ENCODE measurements around the gene ARHGEF28. TPM values are rescaled to one million over a fixed set of nuclear protein-coding genes. Genes with fewer than 3 reads are reported as not detected.

The ARHGEF28 gene
- total RNA-seq, 1 experiment from 2014 or later = 6.1 TPM

DNA sequence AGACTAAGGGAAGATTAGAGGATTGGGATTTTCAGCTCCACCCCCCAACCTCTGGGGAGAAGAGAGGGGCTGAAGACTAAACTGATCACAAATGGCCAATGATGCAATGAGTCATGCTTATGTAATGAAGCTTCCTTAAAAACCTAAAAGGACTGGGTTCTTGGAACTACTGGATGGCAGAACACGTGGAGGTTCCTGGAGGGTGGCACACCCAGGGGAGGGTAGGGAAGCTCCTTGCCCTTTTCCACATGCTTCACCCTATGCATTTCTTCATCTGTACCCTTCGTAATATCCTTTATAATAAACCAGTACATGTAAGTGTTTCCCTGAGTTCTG lies 48.6 kb downstream of the ARHGEF28 start:
- TF ChIP-seq FOSL1 (IDR thresholded peaks at IDR 0.05; ENCODE audit: low read depth) = 0 out of 2 replicates have a peak, but pooled peaks have one; percentile 15
- no peak for TF ChIP-seq POLR2AphosphoS5 (IDR thresholded peaks at IDR 0.05; ENCODE audit: low read depth, low read length)
- RAD21 ChIA-PET (ENCODE audit: low non-redundant PET in 1 of 2, low total read pairs in 2 of 2, uncharacterized antibody in 2 of 2, unreplicated experiment in 2 of 2) = no interaction called here
- Histone ChIP-seq H3K4me2 (ENCODE audit: low read length) (0 out of 2 replicates have a peak overlapping the region, but pooled peaks have one; percentile 13), H3K36me3 (ENCODE audit: control insufficient read depth in 1 of 2, insufficient read depth in 2 of 2, low read length in 2 of 2) (no peaks in the 10 kb centered on the region), H3K9me3 (ENCODE audit: control insufficient read depth in 1 of 2, insufficient read depth in 1 of 2, low read depth in 1 of 2, low read length in 2 of 2) (no peaks in the 10 kb centered on the region), H3K9ac (ENCODE audit: low read length) (no peak overlapping the region), H3K27ac (ENCODE audit: low read depth, low read length) (no peak overlapping the region), H3K4me3 (replicated peaks in 1 of 2; ENCODE audit: low read depth in 1 of 2, low read length in 2 of 2) (no peak overlapping the region), H3K27me3 (ENCODE audit: insufficient read depth, low read length) (no peaks in the 10 kb centered on the region), H3K9me2 (ENCODE audit: insufficient read depth) (no peaks in the 10 kb centered on the region), H3K4me1 (ENCODE audit: control insufficient read depth in 1 of 2, insufficient read depth in 2 of 2, low read length in 2 of 2) (peaks cover 9 to 28% of the 10 kb centered on the region in 2 experiments), H2AFZ (ENCODE audit: low read depth, low read length, poor library complexity, severe bottlenecking) (no peak overlapping the region), H3K79me2 (ENCODE audit: insufficient read depth, low read length) (no peaks in the 10 kb centered on the region), H4K20me1 (ENCODE audit: insufficient read depth) (no peaks in the 10 kb centered on the region)
- DNase-seq (ENCODE audit: low read depth, low spot score) = no peak
- POLR2A ChIA-PET = interaction anchor here (1.1 kb wide), 1 partner anchor 19 kb away, joined by 3 read pairs; no protein-coding TSS in a partner anchor
- 0 out of 2 replicates have a peak, but pooled peaks have one; percentile 22 for ATAC-seq
- CTCF ChIA-PET = no interaction called here
- BruUV-seq (replicated peaks) = no TSS peak
- intact Hi-C loops (cut with micrococcal nuclease) = no loop called here

DNA sequence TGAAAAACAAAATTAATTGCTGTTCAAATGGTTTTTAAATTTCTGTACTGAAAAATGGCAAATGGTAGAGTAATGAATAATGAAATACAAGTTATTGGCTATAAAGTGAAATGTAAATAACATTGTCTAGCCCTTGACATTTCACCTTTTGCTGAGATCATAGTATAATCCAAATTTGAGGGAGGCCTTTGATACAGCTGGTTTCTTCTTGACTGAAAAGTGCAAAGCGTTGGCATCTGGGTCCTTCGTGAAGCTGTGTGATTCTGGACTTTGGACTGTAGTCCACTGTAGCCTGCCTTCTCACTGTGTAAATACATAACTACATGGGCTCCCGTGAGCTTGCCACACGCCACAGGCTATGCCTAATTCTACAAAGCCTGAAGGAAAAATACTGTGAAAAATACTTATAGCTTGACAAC lies 52.3 kb downstream of the ARHGEF28 start:
- no peak overlapping the region for H2AFZ ChIP-seq (ENCODE audit: low read depth, low read length, poor library complexity, severe bottlenecking)
- ChIA-PET POLR2A (no interaction called here), CTCF (interaction anchor here (1.5 kb wide), 1 partner anchor 15 kb away, joined by 5 read pairs; no protein-coding TSS in a partner anchor), RAD21 (ENCODE audit: low non-redundant PET in 1 of 2, low total read pairs in 2 of 2, uncharacterized antibody in 2 of 2, unreplicated experiment in 2 of 2) (no interaction called here)
- H3K27me3 ChIP-seq (ENCODE audit: insufficient read depth, low read length) = no peaks in the 10 kb centered on the region
- peaks cover 9 to 18% of the 10 kb centered on the region in 2 experiments for H3K4me1 ChIP-seq (ENCODE audit: control insufficient read depth in 1 of 2, insufficient read depth in 2 of 2, low read length in 2 of 2)
- BruUV-seq (replicated peaks) = no TSS peak
- H4K20me1 ChIP-seq (ENCODE audit: insufficient read depth) = no peaks in the 10 kb centered on the region
- H3K4me3 ChIP-seq (replicated peaks in 1 of 2; ENCODE audit: low read depth in 1 of 2, low read length in 2 of 2) = no peak overlapping the region
- H3K9me3 ChIP-seq (ENCODE audit: control insufficient read depth in 1 of 2, insufficient read depth in 1 of 2, low read depth in 1 of 2, low read length in 2 of 2) = no peaks in the 10 kb centered on the region
- intact Hi-C loops (cut with micrococcal nuclease) = no loop called here
- DNase-seq (ENCODE audit: low read depth, low spot score) (no peak), ATAC-seq (no peak)
- no peak overlapping the region for H3K27ac ChIP-seq (ENCODE audit: low read depth, low read length)
- no peak overlapping the region for H3K9ac ChIP-seq (ENCODE audit: low read length)
- no peak for TF ChIP-seq EZH2phosphoT487 (IDR thresholded peaks at IDR 0.05; ENCODE audit: borderline replicate concordance)
- TF ChIP-seq POLR2AphosphoS5 (IDR thresholded peaks at IDR 0.05; ENCODE audit: low read depth, low read length) = no peak
- TF ChIP-seq SRF (IDR thresholded peaks at IDR 0.05; ENCODE audit: low read depth) = no peak
- no peak for TF ChIP-seq YY1 (IDR thresholded peaks at IDR 0.05; ENCODE audit: extremely low read depth, insufficient replicate concordance, low read depth, low read length)
- TF ChIP-seq, protein P1, sequence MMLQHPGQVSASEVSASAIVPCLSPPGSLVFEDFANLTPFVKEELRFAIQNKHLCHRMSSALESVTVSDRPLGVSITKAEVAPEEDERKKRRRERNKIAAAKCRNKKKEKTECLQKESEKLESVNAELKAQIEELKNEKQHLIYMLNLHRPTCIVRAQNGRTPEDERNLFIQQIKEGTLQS (IDR thresholded peaks at IDR 0.05) = no peak
- TF ChIP-seq SIN3A (IDR thresholded peaks at IDR 0.05; ENCODE audit: low read depth) = no peak
- TF ChIP-seq ZFX (IDR thresholded peaks at IDR 0.05) = no peak
- TF ChIP-seq JUND (IDR thresholded peaks at IDR 0.05) = no peak
- no peak for TF ChIP-seq ELF1 (IDR thresholded peaks at IDR 0.05; ENCODE audit: borderline replicate concordance, low read depth)
- TF ChIP-seq EGR1 (IDR thresholded peaks at IDR 0.05; ENCODE audit: low read depth) = no peak
- TF ChIP-seq, protein P2, sequence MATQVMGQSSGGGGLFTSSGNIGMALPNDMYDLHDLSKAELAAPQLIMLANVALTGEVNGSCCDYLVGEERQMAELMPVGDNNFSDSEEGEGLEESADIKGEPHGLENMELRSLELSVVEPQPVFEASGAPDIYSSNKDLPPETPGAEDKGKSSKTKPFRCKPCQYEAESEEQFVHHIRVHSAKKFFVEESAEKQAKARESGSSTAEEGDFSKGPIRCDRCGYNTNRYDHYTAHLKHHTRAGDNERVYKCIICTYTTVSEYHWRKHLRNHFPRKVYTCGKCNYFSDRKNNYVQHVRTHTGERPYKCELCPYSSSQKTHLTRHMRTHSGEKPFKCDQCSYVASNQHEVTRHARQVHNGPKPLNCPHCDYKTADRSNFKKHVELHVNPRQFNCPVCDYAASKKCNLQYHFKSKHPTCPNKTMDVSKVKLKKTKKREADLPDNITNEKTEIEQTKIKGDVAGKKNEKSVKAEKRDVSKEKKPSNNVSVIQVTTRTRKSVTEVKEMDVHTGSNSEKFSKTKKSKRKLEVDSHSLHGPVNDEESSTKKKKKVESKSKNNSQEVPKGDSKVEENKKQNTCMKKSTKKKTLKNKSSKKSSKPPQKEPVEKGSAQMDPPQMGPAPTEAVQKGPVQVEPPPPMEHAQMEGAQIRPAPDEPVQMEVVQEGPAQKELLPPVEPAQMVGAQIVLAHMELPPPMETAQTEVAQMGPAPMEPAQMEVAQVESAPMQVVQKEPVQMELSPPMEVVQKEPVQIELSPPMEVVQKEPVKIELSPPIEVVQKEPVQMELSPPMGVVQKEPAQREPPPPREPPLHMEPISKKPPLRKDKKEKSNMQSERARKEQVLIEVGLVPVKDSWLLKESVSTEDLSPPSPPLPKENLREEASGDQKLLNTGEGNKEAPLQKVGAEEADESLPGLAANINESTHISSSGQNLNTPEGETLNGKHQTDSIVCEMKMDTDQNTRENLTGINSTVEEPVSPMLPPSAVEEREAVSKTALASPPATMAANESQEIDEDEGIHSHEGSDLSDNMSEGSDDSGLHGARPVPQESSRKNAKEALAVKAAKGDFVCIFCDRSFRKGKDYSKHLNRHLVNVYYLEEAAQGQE (IDR thresholded peaks at IDR 0.05; ENCODE audit: low read depth) = no peak
- TF ChIP-seq TCF7L2 (IDR thresholded peaks at IDR 0.05; ENCODE audit: borderline replicate concordance, extremely low read depth, insufficient read depth, insufficient read length) = no peak
- no peak for TF ChIP-seq EZH2 (IDR thresholded peaks at IDR 0.05)
- H3K36me3 ChIP-seq (ENCODE audit: control insufficient read depth in 1 of 2, insufficient read depth in 2 of 2, low read length in 2 of 2) = no peaks in the 10 kb centered on the region
- no peak overlapping the region for H3K4me2 ChIP-seq (ENCODE audit: low read length)
- no peaks in the 10 kb centered on the region for H3K9me2 ChIP-seq (ENCODE audit: insufficient read depth)
- no peaks in the 10 kb centered on the region for H3K79me2 ChIP-seq (ENCODE audit: insufficient read depth, low read length)
